H9 (cell line): Measurements from ENCODE around the gene CDR2L. TPM values are rescaled to one million over a fixed set of nuclear protein-coding genes. Genes with fewer than 3 reads are reported as not detected.

ENCODE experiments used
- DNase-seq: peaks from one replicate; pipeline ENCODE4 v3.0.0-alpha.2; 2017
- H2AFZ ChIP-seq: one replicate; pipeline ENCODE4 v1.6.1; 2013; ENCODE audit warnings: mild to moderate bottlenecking, low read length, control low read depth, moderate library complexity
- H2AK5ac ChIP-seq: 2 replicates; pipeline ENCODE4 v1.6.1; 2013; ENCODE audit warnings: low read length, control low read depth, mixed read lengths; ENCODE audit not compliant: insufficient read length
- H2BK120ac ChIP-seq: one replicate; pipeline ENCODE4 v1.6.1; 2013; ENCODE audit warnings: low read depth, mild to moderate bottlenecking, low read length, control low read depth, inconsistent platforms; ENCODE audit not compliant: poor library complexity, severe bottlenecking
- H2BK12ac ChIP-seq: 2 replicates; pipeline ENCODE4 v1.6.1; 2013; ENCODE audit warnings: low read length, control low read depth, mixed read lengths, low read depth; ENCODE audit not compliant: insufficient read length
- H2BK15ac ChIP-seq: 2 replicates; pipeline ENCODE4 v1.6.1; 2013; ENCODE audit warnings: low read depth, low read length, control low read depth
- H2BK20ac ChIP-seq: one replicate; pipeline ENCODE4 v1.6.1; 2013; ENCODE audit warnings: low read depth, mild to moderate bottlenecking, low read length, control low read depth, inconsistent platforms; ENCODE audit not compliant: poor library complexity, severe bottlenecking
- H2BK5ac ChIP-seq: 2 replicates; pipeline ENCODE4 v1.6.1; 2013; ENCODE audit warnings: low read length, control low read depth, mixed read lengths; ENCODE audit not compliant: insufficient read length
- H3K14ac ChIP-seq: 2 replicates; pipeline ENCODE4 v1.6.1; 2013; ENCODE audit warnings: low read length, control low read depth; ENCODE audit not compliant: insufficient read depth
- H3K18ac ChIP-seq: 2 replicates; pipeline ENCODE4 v1.6.1; 2013; ENCODE audit warnings: low read depth, mild to moderate bottlenecking, mixed read lengths, low read length, control low read depth; ENCODE audit not compliant: insufficient read length
- H3K23ac ChIP-seq: 2 replicates; pipeline ENCODE4 v1.6.1; 2013; ENCODE audit warnings: low read length, control low read depth, mixed read lengths, low read depth; ENCODE audit not compliant: insufficient read length
- H3K23me2 ChIP-seq: 2 replicates; pipeline ENCODE4 v1.6.1; 2013; ENCODE audit warnings: low read depth, mild to moderate bottlenecking, mixed read lengths, low read length, control low read depth; ENCODE audit not compliant: insufficient read length, poor library complexity, severe bottlenecking
- H3K27ac ChIP-seq: 2 replicates; pipeline ENCODE4 v1.5.1; 2013; ENCODE audit warnings: low read length, control low read depth, mixed read lengths, low read depth; ENCODE audit not compliant: insufficient read length
- H3K27me3 ChIP-seq: 2 replicates; pipeline ENCODE4 v1.6.1; 2013; ENCODE audit warnings: low read length, control low read depth, inconsistent platforms; ENCODE audit not compliant: insufficient read depth
- H3K4ac ChIP-seq: 2 replicates; pipeline ENCODE4 v1.6.1; 2013; ENCODE audit warnings: low read depth, mild to moderate bottlenecking, control low read depth, inconsistent platforms, low read length, moderate library complexity
- H3K4me1 ChIP-seq: 2 replicates; pipeline ENCODE4 v1.6.1; 2013; ENCODE audit warnings: low read length, control low read depth, inconsistent platforms; ENCODE audit not compliant: insufficient read depth
- H3K4me2 ChIP-seq: 2 replicates; pipeline ENCODE4 v1.6.1; 2013; ENCODE audit warnings: low read length, control low read depth, mixed read lengths; ENCODE audit not compliant: insufficient read length, insufficient read depth
- H3K56ac ChIP-seq: 2 replicates; pipeline ENCODE4 v1.6.1; 2013; ENCODE audit warnings: low read depth, mild to moderate bottlenecking, mixed read lengths, low read length, control low read depth; ENCODE audit not compliant: insufficient read length
- H3K79me1 ChIP-seq: 2 replicates; pipeline ENCODE4 v1.6.1; 2013; ENCODE audit warnings: low read depth, mild to moderate bottlenecking, moderate library complexity, low read length, control low read depth, inconsistent platforms; ENCODE audit not compliant: insufficient read depth, poor library complexity, severe bottlenecking
- H3K79me2 ChIP-seq: 2 replicates; pipeline ENCODE4 v1.6.1; 2013; ENCODE audit warnings: low read length, control low read depth, inconsistent platforms; ENCODE audit not compliant: insufficient read depth
- H3K9ac ChIP-seq: 2 replicates; pipeline ENCODE4 v1.6.1; 2013; ENCODE audit warnings: low read length, control low read depth, mixed read lengths; ENCODE audit not compliant: insufficient read length; ENCODE audit errors: extremely low read depth
- H3K9me3 ChIP-seq: one replicate; pipeline ENCODE4 v1.6.1; 2013; ENCODE audit warnings: low read depth, low read length, inconsistent platforms; ENCODE audit not compliant: control insufficient read depth
- H3T11ph ChIP-seq: one replicate; pipeline ENCODE4 v1.6.1; 2013; ENCODE audit warnings: mild to moderate bottlenecking, low read length, control low read depth, inconsistent platforms
- H4K20me1 ChIP-seq: one replicate; pipeline ENCODE4 v1.6.1; 2013; ENCODE audit not compliant: control insufficient read depth, insufficient read length, insufficient read depth
- H4K5ac ChIP-seq: 2 replicates; pipeline ENCODE4 v1.6.1; 2013; ENCODE audit warnings: low read depth, mild to moderate bottlenecking, mixed read lengths, low read length, control low read depth; ENCODE audit not compliant: insufficient read length
- H4K8ac ChIP-seq: replicated peaks from 2 replicates; pipeline ENCODE4 v1.6.1; 2013; ENCODE audit warnings: low read length, control low read depth, mixed read lengths, low read depth; ENCODE audit not compliant: insufficient read length
- H4K91ac ChIP-seq: 2 replicates; pipeline ENCODE4 v1.6.1; 2013; ENCODE audit warnings: low read depth, mild to moderate bottlenecking, moderate library complexity, mixed read lengths, low read length, control low read depth; ENCODE audit not compliant: insufficient read length
- H3K27ac Mint-ChIP-seq, 3 experiments: 2 replicates in 2 of 3; 3 replicates in 1 of 3; pipeline ENCODE4 v1.8.0; 2020 to 2021; ENCODE audit warnings: mixed read lengths in 3 of 3, mild to moderate bottlenecking in 1 of 3, moderate library complexity in 1 of 3
- H3K27me3 Mint-ChIP-seq: 2 replicates; pipeline ENCODE4 v1.8.0; 2021; ENCODE audit warnings: low read depth, mild to moderate bottlenecking, moderate library complexity, mixed read lengths
- H3K36me3 Mint-ChIP-seq, 3 experiments: 2 replicates in 2 of 3; 3 replicates in 1 of 3; pipeline ENCODE4 v1.8.0; 2020 to 2021; ENCODE audit warnings: low read depth in 3 of 3, mixed read lengths in 3 of 3; ENCODE audit not compliant: insufficient read depth in 1 of 3
- H3K4me1 Mint-ChIP-seq, 2 experiments: 2 replicates each; pipeline ENCODE4 v1.8.0; 2020; ENCODE audit warnings: mixed read lengths in 2 of 2
- H3K4me3 Mint-ChIP-seq, 2 experiments: 2 replicates in 1 of 2; 3 replicates in 1 of 2; pipeline ENCODE4 v1.8.0; 2020 to 2021; ENCODE audit warnings: mild to moderate bottlenecking in 2 of 2, mixed read lengths in 2 of 2, moderate library complexity in 1 of 2
- H3K9me3 Mint-ChIP-seq, 2 experiments: 2 replicates in 1 of 2; 3 replicates in 1 of 2; pipeline ENCODE4 v1.8.0; 2020; ENCODE audit warnings: mild to moderate bottlenecking in 2 of 2, mixed read lengths in 2 of 2, moderate library complexity in 1 of 2
- WGBS: extraction: QIAGEN DNeasy Blood & Tissue Kit; methylation state at CpG from one replicate; pipeline ENCODE4 v1.1.7; 2013; ENCODE audit warnings: missing lambda C conversion rate, low lambda C conversion rate, mixed read lengths; ENCODE audit not compliant: insufficient read length; ENCODE audit errors: extremely low coverage; 5-methylcytosine and 5-hydroxymethylcytosine counted together
- total RNA-seq: library from RNA; stranded (reverse); gene quantifications from 2 replicates; pipeline ENCODE4 v1.2.1, GENCODE V29; 2021
- TF ChIP-seq, protein P1 (sequence below): fragments of 200-600 bp; sonication (generic); conservative IDR thresholded peaks from 3 replicates; pipeline ENCODE4 v1.8.0; 2021; ENCODE audit warnings: antibody characterized with exemption, mild to moderate bottlenecking

The CDR2L gene
- total RNA-seq, 1 experiment from 2014 or later: 23.3 TPM

DNA sequence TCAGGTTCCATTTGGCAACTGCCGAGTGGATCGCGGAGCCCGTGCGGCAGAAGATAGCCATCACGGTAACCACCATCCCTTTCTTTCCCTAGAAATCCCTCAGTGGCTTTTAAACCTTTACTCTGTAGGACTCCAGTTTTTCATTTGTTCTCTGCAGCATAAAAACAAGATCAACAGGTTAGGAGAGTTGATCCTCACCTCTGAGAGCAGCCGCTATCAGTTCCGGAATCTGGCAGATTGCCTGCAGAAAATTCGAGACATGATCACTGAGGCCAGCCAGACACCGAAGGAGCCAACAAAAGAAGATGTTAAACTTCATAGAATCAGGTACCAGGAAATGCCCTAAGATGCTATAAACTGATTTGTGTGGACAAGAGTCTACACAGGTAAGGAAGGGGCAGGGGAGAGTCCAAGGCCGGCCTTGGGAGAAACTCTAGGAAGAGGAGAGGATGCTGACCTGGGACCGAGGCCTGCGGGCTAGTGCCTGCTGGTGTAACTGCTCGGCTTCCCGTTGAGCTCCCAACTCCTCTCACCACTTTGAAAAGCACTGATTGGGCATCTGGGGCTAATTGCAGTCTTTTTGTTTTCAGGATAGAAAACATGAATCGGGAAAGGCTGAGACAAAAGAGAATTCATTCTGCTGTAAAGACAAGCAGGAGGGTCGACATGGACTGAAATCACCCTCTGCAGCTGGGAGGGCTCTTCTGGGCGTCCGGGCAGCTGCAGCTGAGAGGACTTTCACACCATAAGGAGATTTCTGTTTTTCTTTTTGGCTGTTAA lies 33.1 kb downstream of the CDR2L start:
- Histone ChIP-seq H3K4me2 (no peak overlapping the region), H2AFZ (no peak overlapping the region), H3K23ac (no peak overlapping the region), H2AK5ac (no peak overlapping the region), H3K4ac (no peak overlapping the region), H2BK5ac (no peak overlapping the region), H3K27me3 (no peaks in the 10 kb centered on the region), H3K27ac (no peak overlapping the region), H3K79me1 (no peaks in the 10 kb centered on the region), H3K23me2 (no peaks in the 10 kb centered on the region), H3K9me3 (no peaks in the 10 kb centered on the region), H3K79me2 (no peaks in the 10 kb centered on the region), H4K20me1 (no peaks in the 10 kb centered on the region), H3K9ac (no peak overlapping the region), H3T11ph (no peak overlapping the region), H2BK15ac (no peak overlapping the region), H4K5ac (no peak overlapping the region), H2BK20ac (no peak overlapping the region), H2BK12ac (no peak overlapping the region), H4K8ac (no peak overlapping the region), H2BK120ac (no peak overlapping the region), H3K14ac (no peak overlapping the region), H4K91ac (no peak overlapping the region), H3K18ac (no peak overlapping the region), H3K56ac (no peak overlapping the region), H3K4me1 (no peaks in the 10 kb centered on the region)
- peaks cover 3 to 6% of the 10 kb centered on the region in 2 experiments; a peak in 4 of 5 replicates for H3K9me3 Mint-ChIP-seq
- WGBS: no CpG with 5 or more reads among the region's 19 CpGs
- no peak for DNase-seq
- TF ChIP-seq, protein P1, sequence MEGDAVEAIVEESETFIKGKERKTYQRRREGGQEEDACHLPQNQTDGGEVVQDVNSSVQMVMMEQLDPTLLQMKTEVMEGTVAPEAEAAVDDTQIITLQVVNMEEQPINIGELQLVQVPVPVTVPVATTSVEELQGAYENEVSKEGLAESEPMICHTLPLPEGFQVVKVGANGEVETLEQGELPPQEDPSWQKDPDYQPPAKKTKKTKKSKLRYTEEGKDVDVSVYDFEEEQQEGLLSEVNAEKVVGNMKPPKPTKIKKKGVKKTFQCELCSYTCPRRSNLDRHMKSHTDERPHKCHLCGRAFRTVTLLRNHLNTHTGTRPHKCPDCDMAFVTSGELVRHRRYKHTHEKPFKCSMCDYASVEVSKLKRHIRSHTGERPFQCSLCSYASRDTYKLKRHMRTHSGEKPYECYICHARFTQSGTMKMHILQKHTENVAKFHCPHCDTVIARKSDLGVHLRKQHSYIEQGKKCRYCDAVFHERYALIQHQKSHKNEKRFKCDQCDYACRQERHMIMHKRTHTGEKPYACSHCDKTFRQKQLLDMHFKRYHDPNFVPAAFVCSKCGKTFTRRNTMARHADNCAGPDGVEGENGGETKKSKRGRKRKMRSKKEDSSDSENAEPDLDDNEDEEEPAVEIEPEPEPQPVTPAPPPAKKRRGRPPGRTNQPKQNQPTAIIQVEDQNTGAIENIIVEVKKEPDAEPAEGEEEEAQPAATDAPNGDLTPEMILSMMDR: no peak
- H3K4me1 Mint-ChIP-seq: no peaks in the 10 kb centered on the region
- H3K4me3 Mint-ChIP-seq: no peak overlapping the region
- H3K36me3 Mint-ChIP-seq: peaks cover 30 to 56% (median 48%) of the 10 kb centered on the region in 3 experiments; a peak in 6 of 7 replicates
- H3K27me3 Mint-ChIP-seq: no peaks in the 10 kb centered on the region
- peak overlapping the region in 1 of 3 experiments; percentile 67; a peak in 1 of 7 replicates for H3K27ac Mint-ChIP-seq
